NT2/D1 (cell line): Measurements from ENCODE around the gene CGB1.
"Not testable (repeated sequence)": the region's sequence is repeated elsewhere in the genome, so short reads cannot be mapped to it uniquely, and the experiment has no call there.

Experiments used
- DNase-seq: peaks from one replicate; pipeline ENCODE4 v3.0.0-alpha.2; 2011; ENCODE audit warnings: low read depth, low spot score
- H3K27me3 ChIP-seq: 2 replicates; pipeline ENCODE4 v1.6.0; 2011; ENCODE audit warnings: mild to moderate bottlenecking; ENCODE audit not compliant: insufficient read length, insufficient read depth
- H3K36me3 ChIP-seq: 2 replicates; pipeline ENCODE4 v1.6.1; 2011; ENCODE audit warnings: mild to moderate bottlenecking, low read length, mixed read lengths; ENCODE audit not compliant: insufficient read depth, insufficient read length
- H3K4me1 ChIP-seq: 2 replicates; pipeline ENCODE4 v1.5.1; 2011; ENCODE audit not compliant: insufficient read depth, insufficient read length
- H3K4me3 ChIP-seq: 2 replicates; pipeline ENCODE4 v1.5.1; 2011; ENCODE audit warnings: low read depth; ENCODE audit not compliant: insufficient read length
- H3K9ac ChIP-seq: 2 replicates; pipeline ENCODE4 v1.6.0; 2011; ENCODE audit warnings: low read depth; ENCODE audit not compliant: insufficient read length
- H3K9me3 ChIP-seq: 2 replicates; pipeline ENCODE4 v1.5.1; 2011; ENCODE audit warnings: mild to moderate bottlenecking, low read length; ENCODE audit not compliant: insufficient read depth
- SUZ12 ChIP-seq: IDR thresholded peaks from 2 replicates; pipeline ENCODE4 v1.6.1; 2011; ENCODE audit not compliant: insufficient read length, insufficient read depth; ENCODE audit errors: extremely low read depth
- YY1 ChIP-seq: IDR thresholded peaks from 2 replicates; pipeline ENCODE4 v1.6.1; 2011; ENCODE audit not compliant: insufficient read length, insufficient read depth
- ZNF274 ChIP-seq: IDR thresholded peaks from 2 replicates; pipeline ENCODE4 v1.6.1; 2011; ENCODE audit warnings: mild to moderate bottlenecking, low read depth, low read length

Gene CGB1

DNA sequence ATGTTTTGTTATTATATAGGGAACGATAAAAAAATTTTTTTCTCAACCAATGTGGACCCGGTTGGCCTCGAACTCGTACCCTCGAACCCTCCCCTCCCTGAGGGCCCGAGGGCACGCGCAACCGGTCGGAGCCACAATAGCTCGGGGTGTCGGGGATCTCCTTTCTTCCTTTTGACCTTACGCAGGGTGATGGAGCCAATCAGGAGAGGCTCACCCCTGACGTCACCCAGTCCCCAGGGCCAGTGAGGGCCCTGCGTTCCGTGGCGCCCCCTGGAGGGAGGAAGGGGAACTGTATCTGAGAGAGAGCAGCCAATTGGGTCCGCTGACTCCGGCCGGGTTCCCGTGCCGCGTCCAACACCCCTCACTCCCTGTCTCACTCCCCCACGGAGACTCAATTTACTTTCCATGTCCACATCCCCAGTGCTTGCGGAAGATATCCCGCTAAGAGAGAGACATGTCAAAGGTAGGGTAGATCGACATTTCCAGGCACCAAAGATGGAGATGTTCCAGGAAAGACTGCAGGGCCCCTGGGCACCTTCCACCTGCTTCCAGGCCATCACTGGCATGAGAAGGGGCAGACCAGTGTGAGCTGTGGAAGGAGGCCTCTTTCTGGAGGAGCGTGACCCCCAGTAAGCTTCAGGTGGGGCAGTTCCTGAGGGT is 4.9 kb downstream of the CGB1 start, which contains the start of gene CGB2:
Gene CGB2 (plus strand): TSS at position 249 of the 660 bp plus-strand sequence. CDS start 206 bp downstream, at position 455.
- DNase-seq, H3K9me3 ChIP-seq: not testable (repeated sequence)

DNA sequence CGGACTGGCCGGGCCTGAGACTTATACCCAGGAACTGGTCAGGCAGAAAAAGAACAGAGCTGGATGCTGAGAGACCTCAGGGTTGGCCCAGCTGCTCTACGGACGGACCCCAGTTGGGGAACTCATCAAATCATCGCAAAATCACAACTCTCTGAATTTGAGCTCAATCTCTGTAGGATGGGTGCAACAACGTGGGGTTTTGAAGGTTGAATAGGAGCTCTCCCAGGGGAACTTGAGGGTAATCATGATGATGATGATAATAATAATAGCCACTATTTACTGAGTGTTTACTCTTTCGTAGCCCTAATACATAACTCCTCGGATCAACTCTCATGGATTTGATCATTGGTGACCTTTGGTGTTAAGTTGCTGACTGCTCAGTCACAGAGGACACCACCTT is 6.4 kb downstream of the CGB1 start:
- not testable (repeated sequence) for H3K27me3 ChIP-seq, H3K4me1 ChIP-seq, H3K9me3 ChIP-seq, DNase-seq, H3K9ac ChIP-seq, H3K36me3 ChIP-seq, H3K4me3 ChIP-seq

More for the DNA sequence above, 4.9 kb downstream of the CGB1 start, which contains the start of gene CGB2:
- H3K9ac ChIP-seq, H3K4me1 ChIP-seq, H3K4me3 ChIP-seq, H3K36me3 ChIP-seq, H3K27me3 ChIP-seq: not testable (repeated sequence)

DNA sequence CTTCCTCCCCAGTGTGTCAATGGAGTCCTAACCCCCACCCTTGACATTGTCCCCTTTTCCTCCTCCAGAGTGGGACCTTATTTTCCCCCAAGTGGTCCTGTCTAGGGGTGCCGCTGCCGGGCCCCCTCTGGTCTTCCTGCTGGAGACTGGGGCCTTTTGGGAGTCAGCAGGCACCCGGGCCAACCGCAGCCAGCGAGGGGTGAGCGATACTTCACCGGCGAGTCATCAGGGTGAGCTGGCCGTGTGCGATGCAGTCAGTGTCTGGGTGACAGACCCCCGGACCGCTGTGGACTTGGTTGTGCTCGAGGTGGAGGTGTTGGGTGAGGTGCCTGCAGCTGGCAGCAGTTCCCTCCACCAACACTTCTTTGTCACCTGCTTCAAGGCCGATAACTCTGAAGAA is 6.9 kb downstream of the CGB1 start:
- DNase-seq, H3K9me3 ChIP-seq, H3K4me3 ChIP-seq: not testable (repeated sequence)

DNA sequence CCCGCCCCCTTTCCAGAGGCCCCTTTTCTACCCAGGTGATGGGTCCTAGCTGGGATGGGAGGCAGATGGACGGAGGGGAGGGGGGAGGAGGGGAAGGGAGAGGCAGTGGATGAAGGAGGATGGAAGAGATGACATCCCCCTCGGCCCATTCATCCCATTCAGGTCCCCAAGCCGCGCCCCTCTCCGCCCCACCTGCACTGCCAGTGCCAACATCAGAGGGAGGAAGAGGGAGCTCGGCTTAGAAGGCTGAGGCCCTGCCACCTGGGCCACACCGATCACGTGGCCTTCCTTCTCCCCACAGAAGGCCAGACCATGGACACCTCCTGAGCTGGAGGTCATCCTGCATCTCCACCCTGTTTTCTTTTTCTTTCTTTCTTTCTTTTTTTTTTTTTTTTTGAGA is 8.0 kb downstream of the CGB1 start:
- H3K9ac ChIP-seq, DNase-seq, H3K9me3 ChIP-seq, H3K4me3 ChIP-seq, H3K4me1 ChIP-seq, H3K27me3 ChIP-seq, H3K36me3 ChIP-seq: not testable (repeated sequence)

More for the DNA sequence above, 6.9 kb downstream of the CGB1 start:
- H3K4me1 ChIP-seq, H3K27me3 ChIP-seq, H3K9ac ChIP-seq, H3K36me3 ChIP-seq: not testable (repeated sequence)

DNA sequence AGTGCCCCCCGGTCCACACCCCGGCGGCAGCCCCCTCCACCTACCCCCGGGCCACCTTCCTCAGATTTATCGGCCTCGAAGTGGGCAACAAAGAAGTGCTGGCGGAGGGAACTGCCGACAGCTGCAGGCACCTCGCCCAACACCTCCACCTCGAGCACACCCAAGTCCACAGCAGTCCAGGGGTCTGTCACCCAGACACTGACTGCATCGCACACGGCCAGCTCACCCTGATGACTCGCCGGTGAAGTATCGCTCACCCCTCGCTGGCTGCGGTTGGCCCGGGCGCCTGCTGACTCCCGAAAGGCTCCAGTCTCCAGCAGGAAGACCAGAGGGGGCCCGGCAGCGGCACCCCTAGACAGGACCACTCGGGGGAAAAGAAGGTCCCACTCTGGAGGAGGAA is 11.1 kb downstream of the CGB1 start:
- not testable (repeated sequence) for H3K9me3 ChIP-seq, H3K36me3 ChIP-seq, H3K9ac ChIP-seq, H3K27me3 ChIP-seq, DNase-seq, H3K4me3 ChIP-seq, H3K4me1 ChIP-seq

DNA sequence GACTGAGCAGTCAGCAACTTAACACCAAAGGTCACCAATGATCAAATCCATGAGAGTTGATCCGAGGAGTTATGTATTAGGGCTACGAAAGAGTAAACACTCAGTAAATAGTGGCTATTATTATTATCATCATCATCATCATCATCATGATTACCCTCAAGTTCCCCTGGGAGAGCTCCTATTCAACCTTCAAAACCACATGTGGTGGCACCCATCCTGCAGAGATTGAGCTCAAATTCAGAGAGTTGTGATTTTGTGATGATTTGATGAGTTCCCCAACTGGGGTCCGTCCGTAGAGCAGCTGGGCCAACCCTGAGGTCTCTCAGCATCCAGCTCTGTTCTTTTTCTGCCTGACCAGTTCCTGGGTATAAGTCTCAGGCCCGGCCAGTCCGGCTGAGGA is 11.6 kb downstream of the CGB1 start:
- H3K4me3 ChIP-seq, H3K36me3 ChIP-seq, DNase-seq, H3K4me1 ChIP-seq, H3K9ac ChIP-seq, H3K27me3 ChIP-seq, H3K9me3 ChIP-seq: not testable (repeated sequence)

DNA sequence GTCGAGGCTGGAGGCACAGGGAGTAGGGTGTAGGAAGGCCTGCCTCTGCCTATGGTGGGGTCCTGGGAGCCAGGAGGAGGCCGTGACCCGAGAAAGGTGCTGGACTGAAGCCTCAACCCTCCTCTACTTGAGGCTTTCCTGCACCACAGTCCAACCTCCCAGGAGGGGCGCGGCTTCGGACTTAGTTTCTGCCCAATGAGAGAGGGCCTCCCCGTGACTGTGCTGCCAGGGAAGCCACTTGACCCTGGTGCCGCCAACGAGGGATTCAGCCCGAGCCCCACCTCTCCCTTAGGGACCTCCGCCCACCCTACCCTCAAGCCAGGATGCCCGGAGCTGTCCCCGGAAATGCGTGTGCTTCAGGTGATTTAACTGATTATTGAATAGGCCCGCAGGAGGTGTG is 12.5 kb downstream of the CGB1 start, which contains the start of gene CGB3:
Gene CGB3 (minus strand): TSS at position 101 of the 400 bp plus-strand sequence. CDS start 362 bp downstream, outside the sequence.
- DNase-seq, H3K4me1 ChIP-seq, H3K9ac ChIP-seq, H3K4me3 ChIP-seq, H3K9me3 ChIP-seq, H3K36me3 ChIP-seq, H3K27me3 ChIP-seq: not testable (repeated sequence)

DNA sequence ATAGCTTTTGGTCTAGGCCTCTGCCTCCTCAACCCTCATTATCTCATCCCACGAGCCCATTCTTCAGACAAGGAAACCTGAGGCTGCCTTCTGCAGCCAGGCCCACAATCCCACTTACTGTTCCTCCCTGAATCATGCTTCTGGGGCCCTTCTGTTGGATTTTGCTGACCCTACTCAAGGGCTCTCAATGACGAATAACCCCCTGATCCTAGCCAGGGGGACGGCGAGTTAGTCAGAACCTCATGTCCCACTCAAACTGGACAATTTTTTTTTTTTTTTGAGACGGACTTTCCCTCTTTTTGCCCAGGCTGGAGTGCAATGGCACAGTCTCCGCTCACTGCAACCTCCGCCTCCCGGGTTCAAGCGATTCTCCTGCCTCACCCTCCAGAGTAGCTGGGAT is 14.6 kb downstream of the CGB1 start:
- Histone ChIP-seq H3K9ac (no peak overlapping the region), H3K27me3 (no peaks in the 10 kb centered on the region), H3K4me1 (peaks cover 6% of the 10 kb centered on the region), H3K36me3 (no peaks in the 10 kb centered on the region), H3K4me3 (no peak overlapping the region), H3K9me3 (no peaks in the 10 kb centered on the region)
- TF ChIP-seq SUZ12, result no peak
- TF ChIP-seq ZNF274, result no peak
- no peak for TF ChIP-seq YY1
- DNase-seq, result no peak
